HG03108 (cell line): Measurements from ENCODE around the gene SLC7A11.

Experiments
- ATAC-seq: cut with Tn5 transposase; IDR thresholded peaks from one replicate; pipeline ENCODE4 v1.9.1; 2021; ENCODE audit warnings: moderate library complexity; ENCODE audit not compliant: unreplicated experiment

SLC7A11 gene

DNA sequence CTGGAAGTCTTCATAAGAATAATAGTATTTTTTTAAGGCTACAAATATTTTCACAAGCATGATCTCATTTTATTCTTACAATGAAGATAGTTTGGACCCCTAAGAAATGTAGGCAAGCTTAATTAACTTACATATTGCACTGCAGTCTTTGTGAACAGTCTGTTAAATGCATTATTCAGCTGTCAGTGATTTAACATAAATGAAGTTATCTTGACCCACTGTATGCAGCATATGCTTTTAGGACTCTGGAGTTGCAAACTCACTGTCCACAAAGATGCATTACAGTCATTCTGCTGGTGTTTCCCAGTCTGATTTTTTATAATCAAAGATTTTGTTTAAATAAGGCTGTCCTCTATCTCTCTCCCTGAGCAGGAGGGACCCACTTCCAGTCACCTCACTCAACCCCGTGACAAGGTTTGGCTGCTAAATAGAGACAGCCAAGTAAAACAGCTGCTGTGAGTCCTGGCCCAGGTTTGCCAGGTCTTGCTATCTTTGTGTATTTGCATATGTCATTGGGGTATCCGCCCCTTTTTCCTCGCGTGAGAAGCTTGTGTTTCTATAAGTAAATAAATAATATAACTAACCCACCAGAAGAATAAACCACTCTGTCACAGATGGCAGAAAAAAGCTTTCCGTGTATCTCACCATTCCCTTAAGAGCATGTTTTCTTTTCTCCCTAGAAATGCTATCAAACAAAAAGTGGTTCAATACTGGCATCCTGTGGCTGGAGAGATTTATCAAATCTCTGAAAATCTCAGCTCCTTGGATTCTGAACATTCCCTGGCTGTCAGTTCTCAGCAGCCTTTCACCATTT is 67.0 kb downstream of the SLC7A11 start:
- no peak for ATAC-seq

DNA sequence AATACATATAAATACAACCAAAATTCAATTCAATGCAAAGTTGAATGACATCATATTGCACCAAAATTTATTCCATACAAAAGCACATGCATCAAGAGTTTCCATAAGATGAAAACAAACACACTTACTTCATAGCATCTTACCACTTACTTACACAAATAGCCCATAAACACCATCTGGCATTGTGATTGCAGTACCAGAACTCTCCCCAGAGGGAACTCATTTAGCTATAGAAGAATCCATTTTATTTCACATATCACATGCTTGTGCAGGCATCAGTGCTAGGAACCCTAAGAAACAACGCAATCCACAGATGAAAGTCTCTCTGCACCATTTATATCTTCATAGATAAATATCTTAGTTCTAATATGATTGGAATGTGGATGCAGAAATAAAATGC is 77.9 kb downstream of the SLC7A11 start:
- ATAC-seq: no peak

DNA sequence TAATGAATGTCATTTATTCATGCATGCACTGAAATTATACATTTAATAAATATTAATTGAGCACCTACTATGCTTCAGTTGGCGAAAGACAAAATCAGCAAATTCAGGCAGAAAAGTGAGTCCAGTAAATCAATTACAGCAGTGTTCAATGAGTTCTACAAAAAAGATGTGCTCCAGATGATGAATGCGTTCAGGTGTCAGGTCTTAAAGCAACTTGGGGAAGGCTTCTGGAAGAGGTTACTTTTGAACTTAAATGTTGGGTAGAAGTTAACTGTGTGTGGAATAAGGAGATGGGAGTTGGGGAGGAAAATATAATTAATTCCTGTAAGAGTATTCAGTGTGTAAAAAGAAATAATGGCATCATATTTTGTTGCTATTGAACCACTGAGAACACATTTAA is 79.0 kb downstream of the SLC7A11 start:
- no peak for ATAC-seq

GRCh38 chr4:138162259-138162658 is 79.9 kb downstream of the SLC7A11 start:
- ATAC-seq: no peak

DNA sequence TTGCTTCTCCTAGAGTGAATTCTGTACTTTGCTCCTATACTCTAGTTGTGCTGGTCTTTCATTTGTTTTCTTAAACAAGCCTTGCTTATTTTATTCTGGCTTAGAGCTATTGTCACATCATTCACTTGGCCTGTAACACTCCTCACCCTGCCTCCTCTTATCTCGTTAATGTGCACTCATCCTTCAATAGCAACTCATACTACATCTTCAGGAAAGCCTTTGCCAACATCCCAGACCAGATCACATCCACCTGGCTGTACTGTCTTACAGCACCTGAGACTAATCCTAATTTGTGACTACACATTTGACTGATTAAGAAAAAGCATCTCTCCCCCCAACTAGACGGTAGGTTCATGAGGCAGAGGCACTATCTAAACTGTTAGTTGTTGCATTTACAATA is 80.8 kb downstream of the SLC7A11 start:
- ATAC-seq: no peak

DNA sequence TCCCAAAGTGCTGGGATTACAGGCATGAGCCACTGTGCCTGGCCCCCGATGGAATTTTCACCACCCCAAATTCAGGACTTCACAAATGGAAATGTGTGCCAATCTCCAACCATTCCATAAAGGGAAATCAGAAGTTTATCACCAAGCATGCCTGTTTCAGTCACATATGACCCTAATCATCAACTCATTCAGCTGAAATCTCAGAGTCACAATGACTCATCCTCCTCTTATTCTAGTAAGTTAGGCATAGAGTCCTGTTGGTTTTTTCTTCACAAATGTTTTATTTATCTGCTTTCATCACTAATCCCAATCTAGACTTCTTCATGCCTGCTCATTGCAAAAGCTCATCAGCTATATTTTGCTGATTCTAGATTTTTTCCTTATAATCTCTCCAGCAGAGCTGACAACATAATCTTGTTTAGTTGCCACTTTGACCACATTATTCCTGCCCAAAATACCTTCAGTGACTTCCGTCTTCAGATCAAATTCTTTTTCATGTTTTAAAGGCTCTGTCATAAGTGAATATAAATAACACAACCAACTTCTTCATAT is 83.3 kb downstream of the SLC7A11 start:
- no peak for ATAC-seq

GRCh38 chr4:138140879-138141278 is 101.3 kb downstream of the SLC7A11 start:
- ATAC-seq: no peak

DNA sequence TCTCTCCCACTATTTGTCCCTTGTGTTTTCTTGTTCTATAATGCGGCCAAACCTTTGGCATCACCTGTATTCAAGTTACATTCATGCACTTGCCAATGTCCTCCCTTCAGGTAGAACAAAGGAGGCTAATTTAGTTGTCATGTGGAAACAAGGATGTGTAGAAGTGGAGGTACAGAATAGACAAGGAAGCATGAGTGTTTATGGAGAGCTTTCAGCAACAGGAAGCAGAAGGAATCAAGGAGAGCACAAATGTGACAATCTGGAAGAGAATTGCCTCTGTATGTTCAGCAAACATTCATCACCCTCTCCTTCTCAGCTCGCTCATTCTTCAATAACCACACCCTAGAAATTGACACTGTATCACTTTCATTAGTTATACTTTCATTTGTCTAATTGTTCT is 103.4 kb downstream of the SLC7A11 start:
- no peak for ATAC-seq

DNA sequence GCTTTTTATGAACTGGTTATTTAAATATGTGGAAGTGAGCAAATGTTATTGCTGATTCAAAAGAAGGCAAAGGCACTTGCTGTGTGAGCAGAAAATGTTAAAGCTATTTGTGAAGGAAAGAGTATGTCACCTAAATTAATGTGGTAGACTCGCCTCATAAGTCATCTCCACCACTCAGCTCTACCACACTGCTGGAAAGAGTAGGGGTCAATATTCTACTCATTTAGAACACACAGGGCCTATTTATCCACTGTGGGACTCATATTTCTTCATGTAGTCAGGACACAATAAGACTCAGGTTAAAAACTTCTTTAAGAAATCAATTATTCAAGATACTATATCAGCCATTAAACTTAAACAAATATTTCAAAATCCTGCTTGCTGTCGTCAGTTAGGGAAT is 106.5 kb downstream of the SLC7A11 start:
- no peak for ATAC-seq

DNA sequence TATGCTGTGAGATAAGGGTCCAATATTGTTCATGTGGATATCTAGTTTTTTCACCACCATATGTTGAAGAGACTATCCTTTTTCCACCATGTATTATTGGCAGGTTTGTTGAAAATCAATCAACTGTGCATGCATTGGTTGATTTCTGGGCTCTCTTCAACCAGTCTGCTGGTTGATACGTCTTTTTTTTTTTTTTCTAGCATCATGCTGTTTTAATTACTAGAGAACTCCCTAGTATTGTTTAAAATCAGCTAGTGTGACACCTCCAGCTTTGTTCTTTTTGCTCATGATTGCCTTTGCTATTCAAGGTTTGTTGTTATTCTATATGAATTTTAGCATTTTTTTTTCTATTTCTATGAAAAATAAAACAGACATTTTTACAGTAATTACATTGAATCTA is 123.9 kb downstream of the SLC7A11 start:
- no peak for ATAC-seq

GRCh38 chr4:138115053-138115452 is 127.1 kb downstream of the SLC7A11 start:
- no peak for ATAC-seq

DNA sequence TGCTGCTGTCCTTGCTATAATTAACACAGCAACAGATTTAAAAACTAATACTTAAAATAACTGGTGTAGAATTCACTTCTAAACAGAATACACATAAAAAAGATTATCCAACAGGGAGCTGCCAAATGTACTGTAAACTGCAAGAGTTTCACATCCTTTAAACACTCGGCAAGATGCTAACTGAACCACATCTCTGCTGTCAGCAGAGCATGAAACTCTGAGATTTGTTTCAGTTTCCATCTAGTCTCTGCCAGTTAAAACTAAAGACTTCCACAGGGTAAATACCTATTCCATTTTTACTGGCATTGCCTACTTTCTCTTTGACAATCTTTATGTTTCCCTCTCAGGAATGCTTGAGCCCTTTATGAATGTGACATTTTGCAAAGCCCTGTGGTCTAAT is 127.7 kb downstream of the SLC7A11 start:
- ATAC-seq: peak; percentile 100
